PC-3 (cell line): Measurements from ENCODE around the gene CCRL2. TPM values are rescaled to one million over a fixed set of nuclear protein-coding genes. Genes with fewer than 3 reads are reported as not detected.

Experiments used
- ATAC-seq: fragments of 200-7000 bp; cut with Tn5 transposase; 2 replicates; pipeline ENCODE4 v1.9.1; 2020; ENCODE audit warnings: mild to moderate bottlenecking, moderate library complexity
- BruUV-seq: library from RNA; stranded (reverse); fragments of 400-500 nt; replicated peaks from 2 replicates; lab custom pipeline; 2021; lab: Mats Ljungman, UMichigan
- CTCF ChIA-PET: fragments of 300-600 bp; sonication (Branson Sonifier 250); formaldehyde crosslinking; loops from one replicate; lab custom pipeline; 2022; ENCODE audit warnings: antibody characterized with exemption; lab: Charles Lee
- POLR2A ChIA-PET: fragments of 300-600 bp; sonication (Branson Sonifier 250); formaldehyde crosslinking; loops from one replicate; lab custom pipeline; 2022; ENCODE audit warnings: antibody characterized with exemption; ENCODE audit not compliant: unreplicated experiment; lab: Charles Lee
- DNase-seq: peaks from one replicate; pipeline ENCODE4 v3.0.0-alpha.2; 2015
- H2AFZ ChIP-seq: fragments of 300-600 bp; sonication (generic); 2 replicates; pipeline ENCODE4 v1.6.0; 2016; ENCODE audit warnings: antibody characterized with exemption, low read length
- H3F3A ChIP-seq: fragments of 300-600 bp; sonication (generic); one replicate; pipeline ENCODE4 v1.6.0; 2017; ENCODE audit warnings: antibody characterized with exemption, low read length, control low read depth, mild to moderate bottlenecking; ENCODE audit not compliant: unreplicated experiment
- H3K27ac ChIP-seq: fragments of 300-600 bp; sonication (generic); 2 replicates; pipeline ENCODE4 v1.5.1; 2016; ENCODE audit warnings: mild to moderate bottlenecking, low read length
- H3K27me3 ChIP-seq: fragments of 300-600 bp; sonication (generic); 2 replicates; pipeline ENCODE4 v1.6.1; 2016; ENCODE audit warnings: low read length, mixed read lengths
- H3K36me3 ChIP-seq: fragments of 300-600 bp; sonication (generic); 2 replicates; pipeline ENCODE4 v1.6.1; 2016; ENCODE audit warnings: low read depth, mixed run types, low read length, mixed read lengths
- H3K4me1 ChIP-seq: fragments of 300-600 bp; sonication (generic); 2 replicates; pipeline ENCODE4 v1.5.1; 2016; ENCODE audit warnings: low read length; ENCODE audit not compliant: insufficient read depth
- H3K4me2 ChIP-seq: fragments of 300-600 bp; sonication (generic); 2 replicates; pipeline ENCODE4 v1.6.0; 2016; ENCODE audit warnings: low read length
- H3K4me3 ChIP-seq: fragments of 300-600 bp; sonication (generic); 2 replicates; pipeline ENCODE4 v1.5.1; 2016; ENCODE audit warnings: mild to moderate bottlenecking, low read length, mixed read lengths
- H3K79me2 ChIP-seq: fragments of 300-600 bp; sonication (generic); 2 replicates; pipeline ENCODE4 v1.6.1; 2017; ENCODE audit warnings: low read length, mixed read lengths
- H3K9ac ChIP-seq: fragments of 300-600 bp; sonication (generic); 2 replicates; pipeline ENCODE4 v1.6.0; 2016; ENCODE audit warnings: mild to moderate bottlenecking, low read length
- H3K9me2 ChIP-seq: fragments of 300-600 bp; sonication (generic); replicated peaks from 2 replicates; pipeline ENCODE4 v1.6.1; 2016; ENCODE audit warnings: mixed run types, low read length, mixed read lengths
- H3K9me3 ChIP-seq: fragments of 300-600 bp; sonication (generic); 2 replicates; pipeline ENCODE4 v1.6.1; 2016; ENCODE audit warnings: low read length, mixed read lengths
- H4K20me1 ChIP-seq: fragments of 300-600 bp; sonication (generic); 2 replicates; pipeline ENCODE4 v1.6.1; 2016; ENCODE audit warnings: low read length, mixed read lengths
- EZH2 ChIP-seq: fragments of 300-600 bp; sonication (generic); IDR thresholded peaks from one replicate; pipeline ENCODE4 v1.6.1; 2017; ENCODE audit warnings: antibody characterized with exemption, mild to moderate bottlenecking, low read length; ENCODE audit not compliant: unreplicated experiment
- EZH2phosphoT487 ChIP-seq: fragments of 300-600 bp; sonication (generic); IDR thresholded peaks from 2 replicates; pipeline ENCODE4 v1.6.1; 2018; ENCODE audit warnings: mild to moderate bottlenecking, antibody characterized with exemption, low read length, borderline replicate concordance
- intact Hi-C: fragments of 100-400 bp; cut with micrococcal nuclease; formaldehyde crosslinking; loops from 2 replicates; pipeline ENCODE4 v1.9.0; 2023
- total RNA-seq: library from RNA; depleted of rRNA; stranded (reverse); fragments of >200 nt; gene quantifications from 2 replicates; pipeline ENCODE4 v1.2.3, GENCODE V29; 2014
- TF ChIP-seq, protein P1 (sequence below): fragments of 300-600 bp; sonication (generic); conservative IDR thresholded peaks from 2 replicates; pipeline ENCODE4 v1.5.1; 2017; ENCODE audit warnings: antibody characterized with exemption, low read depth, mild to moderate bottlenecking, low read length

The CCRL2 gene
- total RNA-seq, 1 experiment from 2014 or later, result 5.5 TPM

GRCh38 chr3:46395766-46396530 lies 11.1 kb upstream of the CCRL2 start:
- H3K27ac ChIP-seq, result no peak overlapping the region
- BruUV-seq, result no TSS peak
- ChIA-PET CTCF (no interaction called here), POLR2A (no interaction called here)
- H3K9me2 ChIP-seq, result no peaks in the 10 kb centered on the region
- TF ChIP-seq, protein P1, sequence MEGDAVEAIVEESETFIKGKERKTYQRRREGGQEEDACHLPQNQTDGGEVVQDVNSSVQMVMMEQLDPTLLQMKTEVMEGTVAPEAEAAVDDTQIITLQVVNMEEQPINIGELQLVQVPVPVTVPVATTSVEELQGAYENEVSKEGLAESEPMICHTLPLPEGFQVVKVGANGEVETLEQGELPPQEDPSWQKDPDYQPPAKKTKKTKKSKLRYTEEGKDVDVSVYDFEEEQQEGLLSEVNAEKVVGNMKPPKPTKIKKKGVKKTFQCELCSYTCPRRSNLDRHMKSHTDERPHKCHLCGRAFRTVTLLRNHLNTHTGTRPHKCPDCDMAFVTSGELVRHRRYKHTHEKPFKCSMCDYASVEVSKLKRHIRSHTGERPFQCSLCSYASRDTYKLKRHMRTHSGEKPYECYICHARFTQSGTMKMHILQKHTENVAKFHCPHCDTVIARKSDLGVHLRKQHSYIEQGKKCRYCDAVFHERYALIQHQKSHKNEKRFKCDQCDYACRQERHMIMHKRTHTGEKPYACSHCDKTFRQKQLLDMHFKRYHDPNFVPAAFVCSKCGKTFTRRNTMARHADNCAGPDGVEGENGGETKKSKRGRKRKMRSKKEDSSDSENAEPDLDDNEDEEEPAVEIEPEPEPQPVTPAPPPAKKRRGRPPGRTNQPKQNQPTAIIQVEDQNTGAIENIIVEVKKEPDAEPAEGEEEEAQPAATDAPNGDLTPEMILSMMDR, result no peak
- TF ChIP-seq EZH2phosphoT487, result no peak
- H3K4me2 ChIP-seq, result no peak overlapping the region
- no peaks in the 10 kb centered on the region for H3K79me2 ChIP-seq
- ATAC-seq (no peak), DNase-seq (no peak)
- H3K4me3 ChIP-seq, result no peak overlapping the region
- H3K9me3 ChIP-seq, result no peaks in the 10 kb centered on the region
- intact Hi-C loops, result no loop called here
- H3K4me1 ChIP-seq, result peaks cover 12% of the 10 kb centered on the region; the same call in 1 of the 2 replicates
- no peak overlapping the region for H3K9ac ChIP-seq
- H3K27me3 ChIP-seq, result no peaks in the 10 kb centered on the region
- no peaks in the 10 kb centered on the region for H3F3A ChIP-seq
- H2AFZ ChIP-seq, result no peak overlapping the region
- no peaks in the 10 kb centered on the region for H3K36me3 ChIP-seq
- no peaks in the 10 kb centered on the region for H4K20me1 ChIP-seq

- H2AFZ ChIP-seq, result no peak overlapping the region
- no peak overlapping the region for H3K27ac ChIP-seq
- BruUV-seq, result no TSS peak
- H3F3A ChIP-seq, result no peaks in the 10 kb centered on the region
- no peak overlapping the region for H3K4me3 ChIP-seq
- H3K4me2 ChIP-seq, result no peak overlapping the region
- no peaks in the 10 kb centered on the region for H3K9me3 ChIP-seq
- TF ChIP-seq EZH2 (no peak), EZH2phosphoT487 (no peak)
- TF ChIP-seq, protein P1, result no peak
- peaks cover 12% of the 10 kb centered on the region; the same call in 1 of the 2 replicates for H3K4me1 ChIP-seq
- DNase-seq (no peak), ATAC-seq (no peak)
- no peaks in the 10 kb centered on the region for H3K9me2 ChIP-seq
- H3K36me3 ChIP-seq, result no peaks in the 10 kb centered on the region
- ChIA-PET POLR2A (no interaction called here), CTCF (no interaction called here)
- no peaks in the 10 kb centered on the region for H3K79me2 ChIP-seq
- intact Hi-C loops, result no loop called here
- no peaks in the 10 kb centered on the region for H3K27me3 ChIP-seq
- H4K20me1 ChIP-seq, result no peaks in the 10 kb centered on the region
- no peak overlapping the region for H3K9ac ChIP-seq
Observed at GRCh38 chr3:46397111-46397510, 9.9 kb upstream of the CCRL2 start.
